Middle frontal gyrus (tissue), 1 donor: ENCODE data around the gene MYO1G.

ENCODE experiments used
- DNase-seq: peaks from one replicate; pipeline ENCODE4 v3.0.0-alpha.2; 2015; ENCODE audit warnings: low spot score; ENCODE audit errors: extremely low spot score

MYO1G gene

DNA sequence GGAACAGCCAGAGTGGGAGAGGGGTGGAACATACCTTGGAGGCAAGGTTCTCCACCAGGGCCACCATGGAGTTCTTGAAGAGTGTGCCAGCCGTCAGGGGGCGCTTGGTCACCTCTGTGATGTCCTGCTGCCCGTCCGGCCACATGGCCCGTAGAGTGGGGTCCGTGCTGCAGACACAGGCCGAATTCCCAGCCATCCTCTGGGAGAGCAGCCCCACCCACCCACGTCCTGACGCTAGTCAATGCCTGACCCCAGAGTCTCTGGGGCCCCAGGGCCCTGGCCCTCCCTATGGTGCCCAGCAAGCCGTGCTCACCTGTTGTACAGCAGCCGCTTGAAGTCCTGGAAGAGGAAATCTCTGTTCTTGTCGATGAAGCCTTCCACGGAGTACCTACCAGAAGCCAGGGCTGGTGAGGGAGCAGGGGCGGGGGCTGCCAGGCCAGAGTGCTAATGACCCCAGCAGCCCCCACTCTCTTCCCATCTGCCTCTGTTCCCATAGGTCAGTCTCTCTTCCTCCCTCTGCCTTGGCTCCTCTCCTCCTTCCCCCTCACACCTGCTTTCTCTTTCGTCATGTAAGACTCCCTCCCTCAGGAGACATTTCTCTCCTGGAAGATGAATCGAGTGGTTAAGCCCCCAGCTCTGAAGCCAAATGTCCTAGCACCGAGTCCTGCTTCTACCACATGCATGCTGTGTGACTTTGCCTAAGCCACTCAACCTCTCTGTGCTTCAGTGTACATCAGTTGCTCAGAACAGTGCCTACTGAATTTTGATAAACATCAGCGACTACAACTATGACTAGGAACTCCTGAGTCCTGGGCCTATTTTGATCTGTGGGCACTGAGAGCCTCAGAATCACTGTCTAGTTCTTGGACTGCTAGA, 11.0 kb downstream of the MYO1G start:
- no peak for DNase-seq

DNA sequence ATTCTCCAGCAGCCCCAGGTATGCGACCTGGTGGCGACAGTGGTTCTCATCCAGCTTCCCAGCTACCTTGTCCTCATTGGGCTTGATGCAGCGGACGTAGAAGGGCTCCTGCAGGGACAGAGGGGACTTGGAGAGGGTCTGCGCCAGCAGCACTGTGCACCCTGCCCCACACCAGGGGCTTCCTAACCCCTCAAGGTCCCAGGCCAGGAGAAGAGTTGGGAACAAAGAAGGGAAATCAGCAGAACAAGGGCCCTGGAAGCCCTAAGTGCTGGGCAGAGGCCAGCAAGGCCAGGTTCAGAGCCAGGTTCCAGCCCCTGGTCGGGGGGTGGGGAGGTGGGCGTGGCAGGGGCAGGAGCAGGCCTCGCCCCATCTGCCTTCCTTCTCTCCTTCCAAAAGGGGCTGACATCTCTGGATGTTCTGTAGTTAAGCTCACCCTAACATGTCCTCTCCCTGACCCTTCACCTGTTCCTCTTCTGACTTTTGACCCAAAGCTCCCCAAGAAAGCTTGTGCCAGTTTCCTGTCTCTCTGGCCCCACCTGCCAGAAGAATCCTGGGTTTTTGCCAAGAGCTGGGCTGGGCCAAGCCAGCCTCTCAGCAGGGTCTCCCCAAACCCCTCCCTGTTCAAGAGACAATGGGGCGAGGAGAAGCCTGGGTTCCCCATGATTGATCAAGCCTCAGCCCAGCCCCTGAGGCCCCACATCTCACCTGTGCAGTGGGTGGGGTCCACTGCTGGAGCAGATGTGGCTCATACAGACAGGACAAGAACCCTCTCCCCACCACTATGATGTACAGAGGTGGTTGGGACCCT, 11.9 kb downstream of the MYO1G start:
- no peak for DNase-seq

- DNase-seq = no peak
These were observed 12.7 kb downstream of the MYO1G start for GRCh38 chr7:44965937-44966730.

GRCh38 chr7:44965441-44965903, 13.3 kb downstream of the MYO1G start:
- DNase-seq = no peak

GRCh38 chr7:44964831-44965440, 13.9 kb downstream of the MYO1G start:
- no peak for DNase-seq

DNA sequence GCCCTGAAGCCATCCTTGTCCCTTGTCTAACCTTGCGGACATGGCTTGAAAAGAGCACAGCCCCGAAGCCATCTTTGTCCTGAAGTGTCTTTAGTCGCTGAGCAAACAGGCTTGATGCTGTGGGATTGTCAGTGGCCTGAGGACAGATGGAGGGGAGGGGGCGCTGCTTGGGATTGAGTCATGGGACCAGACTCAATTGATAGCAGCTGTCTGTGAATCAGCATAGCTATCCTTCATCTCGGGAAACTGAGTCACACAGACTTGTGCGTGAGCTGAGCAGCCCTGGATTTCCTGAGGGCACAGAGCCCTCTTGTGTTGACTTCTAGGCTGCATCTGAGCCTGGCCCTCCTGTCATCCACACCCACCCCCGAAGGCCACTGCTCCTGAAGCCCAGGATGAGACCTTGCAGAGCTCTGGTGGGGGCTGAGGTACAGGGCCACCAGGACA, 14.4 kb downstream of the MYO1G start:
- DNase-seq = no peak

- no peak for DNase-seq
These were observed 15.2 kb downstream of the MYO1G start for GRCh38 chr7:44963364-44964290.

DNA sequence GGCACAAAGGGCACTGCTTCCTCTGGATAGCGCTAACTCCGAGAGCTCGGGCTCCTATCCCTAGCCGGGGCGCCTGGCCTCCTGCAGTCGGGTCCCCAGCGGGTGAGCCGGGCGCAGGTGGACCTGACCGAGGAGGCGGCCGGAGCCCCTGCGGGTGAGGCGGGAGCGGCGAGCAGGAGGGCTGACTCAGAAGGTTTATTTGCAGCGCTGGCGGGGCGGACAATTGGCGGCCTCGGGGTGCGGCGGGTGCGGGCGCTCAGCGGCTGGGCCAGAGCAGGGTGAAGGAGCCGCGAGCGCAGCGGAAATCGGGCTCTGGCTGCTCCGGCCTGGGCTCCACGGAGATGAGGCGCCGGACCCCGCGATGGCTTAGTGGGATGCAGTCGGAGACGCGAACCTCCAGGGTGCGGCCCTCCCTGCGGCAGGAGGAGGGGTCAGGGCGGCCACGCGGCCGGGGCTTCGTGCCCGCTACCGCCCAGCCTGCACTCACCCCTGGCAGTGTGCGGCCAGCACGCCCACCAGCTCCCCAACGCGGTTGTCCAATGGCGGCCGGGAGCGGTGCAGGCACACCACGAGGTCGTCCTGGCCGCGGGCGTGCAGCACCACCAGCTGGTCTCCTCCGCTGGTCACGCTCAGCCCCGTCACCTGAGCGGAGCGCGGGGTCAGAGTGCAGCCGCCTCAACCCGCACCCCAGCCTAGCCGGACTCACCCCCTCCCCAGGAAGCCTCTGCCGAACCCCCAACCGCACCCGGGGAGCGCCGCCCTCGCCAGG, 16.1 kb downstream of the MYO1G start:
- no peak for DNase-seq

- no peak for DNase-seq
These were observed 16.9 kb downstream of the MYO1G start for GRCh38 chr7:44961844-44962482.

GRCh38 chr7:44960011-44960580, 18.7 kb downstream of the MYO1G start:
- DNase-seq = no peak

DNA sequence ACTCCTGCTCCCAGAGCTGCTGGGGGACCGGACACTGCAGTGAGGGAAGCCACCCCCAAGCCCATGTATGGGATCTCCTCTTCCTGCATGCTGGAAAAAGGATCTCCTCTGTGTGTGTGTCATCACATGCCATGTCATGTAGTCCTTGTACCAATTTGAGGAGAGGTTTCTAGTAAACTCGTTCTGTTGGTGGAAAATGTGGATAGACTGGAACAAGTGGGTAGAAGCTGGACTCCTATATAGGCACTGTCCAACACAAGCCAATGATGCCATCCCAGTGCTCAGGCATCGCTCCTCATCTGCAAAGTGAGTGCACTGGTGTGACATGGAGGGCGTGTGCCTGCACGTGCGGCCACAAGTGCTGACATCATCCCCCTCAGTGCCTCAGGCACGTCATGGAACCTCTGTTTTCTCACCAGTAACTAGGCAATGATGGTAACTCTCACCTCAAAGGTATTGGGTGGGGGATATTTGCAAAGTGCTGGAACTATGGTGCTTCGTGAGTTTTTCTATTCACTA, 19.3 kb downstream of the MYO1G start:
- no peak for DNase-seq

GRCh38 chr7:44958645-44959344, 20.0 kb downstream of the MYO1G start:
- DNase-seq = no peak

- no peak for DNase-seq
These were observed 22.6 kb downstream of the MYO1G start for GRCh38 chr7:44956157-44956766.

DNA sequence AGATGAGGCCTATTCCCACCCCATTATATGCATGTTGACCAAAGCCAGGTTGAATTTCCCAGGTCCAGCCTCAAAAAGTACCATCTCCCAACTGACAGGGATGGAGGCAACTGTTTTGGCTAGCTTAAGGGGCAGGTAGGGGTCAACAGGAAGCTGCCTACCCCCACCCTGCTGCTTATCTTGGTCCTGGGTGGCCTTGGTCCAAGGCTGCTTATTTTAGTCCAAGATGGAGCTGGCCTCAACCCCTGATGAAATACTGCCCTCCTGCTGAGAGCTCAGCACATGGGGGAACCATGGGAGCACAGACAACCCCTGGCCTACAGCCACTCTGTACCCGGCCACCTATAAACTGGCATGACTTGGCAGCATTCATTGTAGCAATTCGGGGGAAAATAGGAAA, 23.1 kb downstream of the MYO1G start:
- no peak for DNase-seq

GRCh38 chr7:44953156-44953555, 25.7 kb downstream of the MYO1G start:
- no peak for DNase-seq

DNA sequence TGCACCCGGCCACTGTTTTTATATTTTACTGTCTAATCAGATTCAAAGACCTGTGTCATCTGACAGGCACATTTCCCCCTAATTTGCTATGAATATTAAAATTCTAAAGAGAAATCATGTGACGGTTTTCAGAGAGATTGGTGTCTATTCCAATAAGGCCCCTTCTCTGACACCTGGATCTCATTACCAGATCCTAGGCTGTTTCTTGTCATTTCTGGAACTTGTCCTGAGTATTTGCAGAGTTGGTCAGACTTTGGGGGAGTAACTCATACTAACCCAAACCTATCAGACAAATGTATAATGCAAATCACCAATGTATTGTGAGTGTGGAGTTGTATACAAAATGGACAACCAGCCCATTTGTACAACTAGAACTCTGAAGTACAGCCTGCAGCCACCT, 29.5 kb downstream of the MYO1G start:
- DNase-seq = no peak

DNA sequence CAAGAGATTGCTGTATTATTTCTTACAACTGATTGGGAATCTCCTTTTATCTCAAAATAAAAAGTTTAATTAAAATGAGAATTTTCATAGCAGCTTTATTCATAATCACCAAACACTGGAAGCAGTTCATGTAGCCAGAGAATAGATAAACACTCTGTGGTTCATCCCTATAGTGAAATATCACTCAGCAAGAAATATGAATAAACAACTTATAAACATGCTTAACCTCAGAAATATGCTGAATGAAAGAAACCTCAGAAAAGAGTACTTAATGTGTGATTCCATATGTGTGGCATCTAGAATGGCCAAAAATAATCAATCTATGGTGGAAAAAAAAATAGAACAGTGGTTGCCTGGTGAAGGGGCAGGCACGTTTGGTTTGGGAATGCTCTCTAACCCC, 33.3 kb downstream of the MYO1G start:
- DNase-seq = no peak
